ENCODE measurements around the gene AGPAT3. TPM values are rescaled to one million over a fixed set of nuclear protein-coding genes. Genes with fewer than 3 reads are reported as not detected.
"Not testable (repeated sequence)": the region's sequence is repeated elsewhere in the genome, so short reads cannot be mapped to it uniquely, and the experiment has no call there.

The AGPAT3 gene
- total RNA-seq, 6 experiments from 2014 or later: 56.9 to 111 (median 95.3) TPM

DNA sequence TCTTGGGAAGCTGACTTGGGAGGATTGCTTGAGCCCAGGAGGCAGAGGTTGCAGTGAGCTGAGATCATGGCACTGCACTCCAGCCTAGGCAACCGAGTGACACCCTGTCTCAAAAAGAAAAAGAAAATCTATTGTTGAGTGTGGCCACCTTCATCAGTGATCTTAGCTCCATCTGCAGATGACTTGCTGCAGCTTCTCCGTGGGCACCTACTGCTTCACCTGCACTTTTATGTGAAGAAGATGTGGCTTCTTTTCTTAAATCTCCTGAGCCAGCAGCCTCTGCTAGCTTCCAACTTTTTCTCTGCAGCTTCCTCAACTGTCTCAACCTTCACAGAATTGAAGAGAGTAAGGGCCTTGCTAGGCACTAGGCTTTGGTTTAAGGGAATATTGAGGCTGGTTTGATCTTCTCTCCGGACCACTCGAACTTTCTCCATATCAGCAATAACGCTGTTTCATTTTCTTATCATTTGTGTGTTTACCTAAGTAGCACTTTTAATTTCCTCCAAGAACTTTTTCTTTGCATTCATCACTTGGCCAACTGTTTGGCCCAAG, 28.0 kb downstream of the AGPAT3 start:
- WGBS (ENCODE audit: insufficient coverage, low coverage, low lambda C conversion rate, missing lambda C conversion rate): 59% methylated on average over 5 of the region's 5 CpGs
- intact Hi-C loops (cut with DNase I): no loop called here
- no peaks in the 10 kb centered on the region for H3K27me3 ChIP-seq
- H3K27ac ChIP-seq: no peak overlapping the region
- DNase-seq (no peak), ATAC-seq (no peak)
- no peaks in the 10 kb centered on the region for H3K9me3 ChIP-seq
- peaks cover 0 to 12% (median 2%) of the 10 kb centered on the region in 4 donors for H3K4me1 ChIP-seq
- H3K36me3 ChIP-seq: no peaks in the 10 kb centered on the region
- TF ChIP-seq, protein P1, sequence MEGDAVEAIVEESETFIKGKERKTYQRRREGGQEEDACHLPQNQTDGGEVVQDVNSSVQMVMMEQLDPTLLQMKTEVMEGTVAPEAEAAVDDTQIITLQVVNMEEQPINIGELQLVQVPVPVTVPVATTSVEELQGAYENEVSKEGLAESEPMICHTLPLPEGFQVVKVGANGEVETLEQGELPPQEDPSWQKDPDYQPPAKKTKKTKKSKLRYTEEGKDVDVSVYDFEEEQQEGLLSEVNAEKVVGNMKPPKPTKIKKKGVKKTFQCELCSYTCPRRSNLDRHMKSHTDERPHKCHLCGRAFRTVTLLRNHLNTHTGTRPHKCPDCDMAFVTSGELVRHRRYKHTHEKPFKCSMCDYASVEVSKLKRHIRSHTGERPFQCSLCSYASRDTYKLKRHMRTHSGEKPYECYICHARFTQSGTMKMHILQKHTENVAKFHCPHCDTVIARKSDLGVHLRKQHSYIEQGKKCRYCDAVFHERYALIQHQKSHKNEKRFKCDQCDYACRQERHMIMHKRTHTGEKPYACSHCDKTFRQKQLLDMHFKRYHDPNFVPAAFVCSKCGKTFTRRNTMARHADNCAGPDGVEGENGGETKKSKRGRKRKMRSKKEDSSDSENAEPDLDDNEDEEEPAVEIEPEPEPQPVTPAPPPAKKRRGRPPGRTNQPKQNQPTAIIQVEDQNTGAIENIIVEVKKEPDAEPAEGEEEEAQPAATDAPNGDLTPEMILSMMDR (IDR thresholded peaks at IDR 0.05): no peak
- TF ChIP-seq POLR2A (IDR thresholded peaks at IDR 0.05): no peak
- no peak overlapping the region for H3K4me3 ChIP-seq

- DNase-seq: no peak
- Histone ChIP-seq H3K4me3 (no peak overlapping the region), H3K27me3 (no peaks in the 10 kb centered on the region), H3K9me3 (no peaks in the 10 kb centered on the region), H3K36me3 (no peaks in the 10 kb centered on the region), H3K4me1 (peaks cover 0 to 12% (median 2%) of the 10 kb centered on the region in 4 donors), H3K27ac (no peak overlapping the region)
- no peak for TF ChIP-seq POLR2A (IDR thresholded peaks at IDR 0.05)
- TF ChIP-seq, protein P1 (IDR thresholded peaks at IDR 0.05): no peak
- intact Hi-C loops (cut with DNase I): no loop called here
- ATAC-seq: peak; percentile 57 to 80 (median 73)
- 49% methylated on average over 18 of the region's 19 CpGs for WGBS (ENCODE audit: insufficient coverage, low coverage, low lambda C conversion rate, missing lambda C conversion rate)
These were observed 28.6 kb downstream of the AGPAT3 start for GRCh38 chr21:43893536-43894205.

GRCh38 chr21:43894206-43894577, 29.2 kb downstream of the AGPAT3 start:
- Histone ChIP-seq H3K4me3 (no peak overlapping the region), H3K27me3 (no peaks in the 10 kb centered on the region), H3K36me3 (no peaks in the 10 kb centered on the region), H3K27ac (no peak overlapping the region), H3K4me1 (peaks cover 0 to 12% (median 2%) of the 10 kb centered on the region in 4 donors), H3K9me3 (no peaks in the 10 kb centered on the region)
- intact Hi-C loops (cut with DNase I): no loop called here
- TF ChIP-seq, protein P1 (IDR thresholded peaks at IDR 0.05): no peak
- TF ChIP-seq POLR2A (IDR thresholded peaks at IDR 0.05): no peak
- DNase-seq (no peak), ATAC-seq (no peak)
- WGBS (ENCODE audit: insufficient coverage, low coverage, low lambda C conversion rate, missing lambda C conversion rate): 41% methylated on average over 4 of the region's 4 CpGs

DNA sequence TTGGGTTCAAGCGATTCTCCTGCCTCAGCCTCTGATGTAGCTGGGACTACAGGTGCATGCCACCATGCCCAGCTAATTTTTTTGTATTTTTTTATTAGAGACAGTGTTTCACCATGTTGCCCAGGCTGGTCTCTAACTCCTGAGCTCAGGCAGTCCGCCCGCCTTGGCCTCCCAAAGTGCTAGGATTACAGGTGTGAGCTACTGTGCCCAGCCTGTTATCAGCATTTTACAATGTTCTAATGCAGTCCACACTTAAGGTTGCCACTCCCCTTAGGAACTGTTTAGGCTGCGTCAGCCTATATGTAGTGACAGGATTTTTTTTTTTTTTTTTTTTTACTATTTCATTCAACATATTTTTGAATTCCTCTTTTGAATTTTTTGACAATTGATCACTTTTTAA, 30.2 kb downstream of the AGPAT3 start:
- Histone ChIP-seq H3K4me3 (no peak overlapping the region), H3K27me3 (no peaks in the 10 kb centered on the region), H3K27ac (no peak overlapping the region), H3K4me1 (peaks cover 0 to 12% (median 5%) of the 10 kb centered on the region in 4 donors), H3K36me3 (no peaks in the 10 kb centered on the region), H3K9me3 (no peaks in the 10 kb centered on the region)
- WGBS (ENCODE audit: insufficient coverage, low coverage, low lambda C conversion rate, missing lambda C conversion rate): 87% methylated on average over 3 of the region's 4 CpGs
- no peak for DNase-seq
- TF ChIP-seq, protein P1 (IDR thresholded peaks at IDR 0.05): no peak
- no peak for TF ChIP-seq POLR2A (IDR thresholded peaks at IDR 0.05)
- ATAC-seq: no peak
- intact Hi-C loops (cut with DNase I): no loop called here

GRCh38 chr21:43896696-43897299, 31.8 kb downstream of the AGPAT3 start:
- ATAC-seq; H3K9me3 ChIP-seq; H3K27ac ChIP-seq; H3K4me3 ChIP-seq; DNase-seq; intact Hi-C loops (cut with DNase I); H3K27me3 ChIP-seq; H3K36me3 ChIP-seq: not testable (repeated sequence)
- peaks cover 0 to 15% (median 6%) of the 10 kb centered on the region in 4 donors for H3K4me1 ChIP-seq
- 88% methylated on average over 5 of the region's 8 CpGs for WGBS (ENCODE audit: insufficient coverage, low coverage, low lambda C conversion rate, missing lambda C conversion rate)

Data from right lobe of liver (tissue), 6 donors.